CD4-positive, alpha-beta T cell treated with Interleukin-1 beta for 1 hour (primary cell): Measurements from ENCODE around the gene SNTG2.
"Not testable (repeated sequence)": the region's sequence is repeated elsewhere in the genome, so short reads cannot be mapped to it uniquely, and the experiment has no call there.

Source experiments
- DNase-seq, 2 donors: peaks; one replicate each; pipeline ENCODE4 v3.0.0-alpha.2; 2020 to 2022

SNTG2 gene

DNA sequence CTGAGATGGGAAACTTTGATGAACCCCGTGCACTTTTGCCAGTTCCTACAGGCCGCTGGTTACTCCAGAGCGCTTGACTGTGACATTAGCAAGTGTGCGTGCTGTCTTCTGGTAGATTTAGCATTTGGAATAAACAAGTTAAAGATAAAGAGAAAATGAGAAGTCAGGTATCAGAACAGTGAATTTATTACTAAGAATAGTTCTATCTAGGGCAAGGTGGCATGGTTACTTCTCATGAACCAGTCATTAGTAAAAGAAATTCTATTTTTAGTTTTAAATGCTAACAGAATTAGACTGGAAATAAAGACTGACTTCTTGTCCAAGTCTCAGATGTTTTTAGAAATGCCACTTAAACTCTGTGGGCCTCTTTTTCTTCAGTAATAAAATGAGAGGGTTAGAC is 258.6 kb downstream of the SNTG2 start:
- no peak for DNase-seq

DNA sequence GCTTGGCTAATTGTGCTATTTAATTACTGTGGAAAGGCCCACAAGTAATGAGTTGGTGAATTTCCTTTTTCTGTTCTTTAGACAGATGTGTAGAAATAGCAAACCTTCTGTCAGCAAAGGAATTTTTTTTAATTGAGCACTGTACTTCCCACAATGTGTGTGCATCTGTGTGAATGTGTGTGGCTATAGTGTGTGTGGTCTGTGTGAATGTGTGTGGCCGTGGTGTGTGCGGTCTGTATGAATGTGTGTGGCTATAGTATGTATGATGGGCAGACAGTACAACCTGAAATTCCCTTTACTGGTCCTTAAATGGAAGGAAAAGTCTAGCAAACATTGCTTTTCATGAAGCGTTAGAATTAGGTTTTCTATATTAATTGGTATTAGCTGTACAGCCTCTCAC is 259.1 kb downstream of the SNTG2 start:
- DNase-seq, result no peak

DNA sequence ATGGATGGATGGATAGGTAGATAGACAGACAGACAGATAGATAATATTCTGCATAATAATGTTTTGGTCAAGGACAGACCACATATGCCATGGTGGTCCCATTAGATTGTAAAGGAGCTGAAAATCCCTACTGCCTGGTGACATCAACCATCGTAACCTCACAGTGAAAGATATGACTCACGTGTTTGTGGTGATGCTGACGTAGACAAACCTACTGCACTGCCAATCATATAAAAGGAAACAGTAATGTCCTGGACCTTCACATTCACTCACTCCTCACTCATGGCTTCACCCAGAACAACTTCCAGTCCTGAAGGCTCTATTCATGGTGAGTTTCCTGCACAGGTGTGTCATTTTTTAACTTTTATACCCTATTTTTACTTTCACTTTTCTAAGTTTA is 259.7 kb downstream of the SNTG2 start:
- DNase-seq, result no peak

DNA sequence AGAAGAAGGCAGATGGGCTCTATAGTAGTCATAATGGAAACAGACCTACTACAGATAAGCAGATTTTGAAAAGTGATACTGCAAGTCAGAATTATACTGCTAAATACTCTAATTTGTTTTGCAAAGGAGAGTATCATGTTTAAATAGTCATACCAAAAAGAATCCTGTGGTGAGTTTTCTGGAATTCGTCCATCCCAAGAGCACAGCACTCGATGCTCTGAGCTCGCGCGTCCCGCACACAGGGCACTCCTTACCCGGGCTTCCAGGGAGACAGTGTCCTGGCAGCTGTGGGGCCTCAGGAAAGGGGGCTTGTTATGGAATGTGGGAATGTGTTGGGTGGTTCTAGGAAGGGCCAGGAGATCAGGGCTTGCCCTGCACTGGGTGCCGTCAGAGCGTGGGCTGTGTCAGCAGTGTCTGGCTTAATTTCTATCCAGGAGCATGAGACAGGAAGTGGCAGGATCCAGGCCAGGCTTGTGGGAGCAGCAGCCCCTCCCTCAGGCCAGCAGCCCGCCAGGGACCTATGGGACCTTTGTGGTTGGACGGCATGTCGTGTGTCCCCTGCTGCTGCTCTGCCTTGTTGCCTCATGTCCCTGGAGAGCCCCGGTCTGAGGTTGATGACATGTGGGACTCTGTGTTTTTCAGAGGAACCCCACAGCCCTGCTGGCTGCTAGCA is 269.4 kb downstream of the SNTG2 start:
- no peak for DNase-seq

DNA sequence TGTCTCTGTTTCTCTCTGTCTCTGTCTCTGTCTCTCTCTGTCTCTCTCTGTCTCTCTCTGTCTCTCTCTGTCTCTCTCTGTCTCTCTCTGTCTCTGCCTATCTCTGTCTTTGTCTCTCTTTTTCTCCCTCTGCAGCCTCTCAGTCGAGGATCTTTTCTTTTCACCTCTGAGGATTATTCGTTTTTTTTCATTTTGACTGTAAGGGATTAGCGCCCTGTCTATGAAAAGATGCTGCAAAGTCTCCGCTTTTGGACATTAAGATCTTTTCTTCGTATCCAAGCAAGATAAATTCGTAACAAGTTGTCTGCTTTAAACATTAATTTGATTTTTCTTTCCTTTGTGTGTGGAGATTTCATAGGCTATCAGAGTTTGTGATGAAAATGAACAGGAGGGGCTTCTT is 271.4 kb downstream of the SNTG2 start:
- DNase-seq, result no peak

DNA sequence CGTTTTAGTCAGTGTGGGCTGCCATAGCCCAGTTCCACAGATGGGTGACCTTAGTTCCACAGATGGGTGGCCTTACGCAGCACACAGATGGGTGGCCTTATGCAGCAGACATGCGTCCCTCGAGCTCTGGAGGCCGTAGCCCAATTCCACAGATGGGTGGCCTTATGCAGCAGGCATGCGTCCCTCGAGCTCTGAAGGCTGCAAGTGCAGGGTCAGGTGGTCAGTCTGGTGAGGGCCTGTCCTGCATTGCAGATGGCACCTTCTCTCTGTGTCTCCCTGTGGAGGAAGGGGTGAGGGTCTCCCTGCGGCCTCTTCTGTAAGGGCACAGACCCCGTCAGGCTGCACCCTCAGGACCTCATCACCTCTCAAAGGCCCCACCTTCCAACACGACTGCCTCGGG is 273.1 kb downstream of the SNTG2 start:
- DNase-seq, result no peak

DNA sequence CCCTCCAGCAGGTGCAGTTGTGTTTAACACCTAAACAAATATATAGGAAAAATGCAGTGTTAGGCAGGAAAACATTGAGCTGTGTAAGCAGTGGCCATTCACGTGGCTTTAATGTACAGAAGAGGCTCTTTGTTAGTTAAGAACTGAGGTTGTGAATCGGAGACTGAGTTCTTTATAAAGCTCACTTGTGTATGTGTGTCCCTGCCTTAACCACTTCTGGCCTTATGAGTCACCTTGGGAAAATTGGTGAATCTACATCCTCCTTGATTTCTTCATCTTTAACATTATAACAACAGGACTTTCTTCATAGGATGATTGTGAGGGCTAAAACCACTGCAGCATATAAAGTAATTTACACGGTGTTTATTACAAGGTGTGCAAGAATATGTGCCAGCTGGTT is 274.3 kb downstream of the SNTG2 start:
- no peak for DNase-seq

DNA sequence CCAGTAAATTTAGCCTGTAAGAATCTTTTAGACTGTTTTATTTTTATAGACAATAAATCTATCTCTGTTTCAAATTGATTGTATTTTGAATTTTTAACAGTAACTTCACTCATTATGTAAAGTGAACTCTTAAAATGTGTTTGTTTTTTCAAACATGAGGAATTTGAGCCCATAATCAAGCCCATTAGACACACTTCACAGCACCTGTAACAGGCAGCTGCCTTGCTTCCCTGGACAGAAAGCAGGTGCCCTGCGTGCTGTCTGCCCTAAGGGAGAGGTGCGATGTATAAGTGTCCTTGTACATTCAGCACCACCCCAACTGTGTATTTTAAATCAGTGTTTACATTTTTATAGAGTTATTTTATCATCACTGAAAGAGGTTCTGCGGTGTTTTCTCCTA is 276.1 kb downstream of the SNTG2 start:
- DNase-seq, result no peak

DNA sequence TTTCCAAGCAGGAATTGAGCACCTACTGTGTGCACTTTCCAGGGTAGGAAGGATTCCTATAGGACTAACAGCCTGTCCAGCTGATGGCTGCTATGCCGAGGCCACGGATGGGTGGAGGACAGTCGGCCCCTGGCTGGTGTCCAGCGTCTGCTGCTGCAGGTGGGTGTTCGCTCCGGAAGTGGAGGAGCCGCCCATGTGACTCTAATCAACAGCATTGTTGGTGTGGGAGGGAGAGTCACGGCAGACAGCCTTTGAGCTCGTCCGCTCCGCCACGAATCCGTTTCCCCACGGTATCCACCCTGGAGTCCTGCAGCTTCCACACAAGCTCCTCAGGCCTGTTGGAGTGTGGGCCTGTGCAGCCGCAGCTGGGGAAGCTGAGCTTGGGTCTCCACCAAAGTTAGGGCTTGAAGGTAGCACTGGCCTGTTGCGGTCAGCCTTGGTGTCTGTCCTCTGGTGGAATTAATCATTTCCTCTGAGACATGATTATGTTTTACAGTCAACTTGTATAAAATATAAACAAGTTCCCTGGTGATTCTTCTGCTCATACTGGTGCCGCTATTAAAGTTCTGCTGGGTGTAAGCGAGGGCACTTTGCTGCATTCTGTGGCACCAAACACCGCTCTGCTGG is 276.7 kb downstream of the SNTG2 start:
- no peak for DNase-seq

DNA sequence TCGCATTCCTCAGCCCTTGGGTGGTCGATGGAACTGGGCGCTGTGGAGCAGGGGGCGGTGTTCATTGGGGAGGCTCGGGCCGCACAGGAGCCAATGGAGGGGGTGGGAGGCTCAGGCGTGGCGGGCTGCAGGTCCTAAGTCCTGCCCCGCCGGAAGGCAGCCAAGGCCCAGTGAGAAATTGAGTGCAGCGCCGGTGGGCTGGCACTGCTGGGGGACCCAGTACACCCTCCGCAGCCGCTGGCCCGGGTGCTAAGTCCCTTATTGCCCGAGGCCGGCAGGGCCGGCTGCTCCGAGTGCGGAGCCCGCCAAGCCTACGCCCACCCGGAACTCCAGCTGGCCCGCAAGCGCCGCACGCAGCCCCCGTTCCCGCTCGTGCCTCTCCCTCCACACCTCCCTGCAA is 278.9 kb downstream of the SNTG2 start:
- not testable (repeated sequence) for DNase-seq

DNA sequence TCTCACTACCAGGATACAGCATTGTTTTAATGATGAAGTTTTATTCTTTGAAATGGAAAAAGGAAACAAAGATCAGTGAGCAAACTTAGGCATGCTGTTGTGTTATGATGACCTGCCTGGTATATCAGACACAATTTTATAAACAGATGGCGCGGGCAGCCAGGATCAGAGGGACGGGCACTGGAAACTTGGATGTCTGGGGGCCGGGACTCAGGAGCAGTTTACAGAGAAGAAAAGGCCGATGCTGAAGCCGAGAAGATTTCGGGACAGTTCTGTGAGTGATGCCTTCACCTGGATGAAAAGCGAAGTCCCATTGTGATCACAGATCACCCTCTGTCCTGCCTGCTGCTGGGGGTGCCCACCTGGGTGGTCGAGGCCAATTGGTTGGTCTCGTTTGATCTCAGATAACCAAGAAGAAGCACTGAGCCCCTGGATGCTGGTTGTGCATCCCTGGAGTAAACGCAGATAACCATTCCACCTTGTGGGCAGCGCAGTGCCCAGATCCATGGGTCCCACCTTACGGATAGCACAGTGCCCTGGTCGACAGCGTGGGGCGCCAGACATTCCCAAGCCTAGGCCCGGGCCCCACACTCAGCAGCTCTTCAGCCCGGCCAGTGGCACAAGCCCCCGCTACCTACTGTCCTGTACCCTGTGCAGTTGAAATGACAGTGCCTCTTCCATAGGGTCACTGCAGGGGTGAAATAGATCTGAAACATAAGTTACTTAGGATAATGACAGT is 279.7 kb downstream of the SNTG2 start:
- DNase-seq, result no peak

DNA sequence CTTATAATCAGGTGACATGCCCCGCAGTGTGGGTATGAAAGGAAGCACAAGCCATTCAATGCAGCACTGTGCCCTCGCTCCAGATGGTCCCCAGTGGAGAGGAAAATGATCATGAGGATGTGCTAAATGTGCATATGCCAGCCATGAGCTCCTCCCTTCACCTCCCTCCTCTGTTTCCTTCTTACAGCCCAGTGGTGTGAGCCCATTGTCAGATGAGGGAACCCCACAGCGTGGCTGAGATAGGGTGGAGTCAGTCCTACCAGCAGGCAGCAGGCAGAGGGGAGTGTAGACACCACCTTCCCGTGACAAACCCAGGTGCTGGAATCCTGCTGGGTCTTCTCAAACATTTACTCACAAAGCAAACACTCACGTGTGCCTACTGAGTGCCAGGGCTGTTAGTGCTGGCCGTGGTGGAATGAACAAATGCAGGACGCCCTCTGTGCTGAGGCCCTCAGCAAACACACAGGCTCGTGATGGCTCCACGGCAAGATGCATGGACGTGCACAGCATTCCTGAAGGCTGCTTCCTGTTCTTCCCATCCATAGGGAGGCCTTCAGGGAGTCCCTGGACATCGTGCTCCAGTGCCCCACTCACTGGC is 280.9 kb downstream of the SNTG2 start:
- DNase-seq, result no peak

DNA sequence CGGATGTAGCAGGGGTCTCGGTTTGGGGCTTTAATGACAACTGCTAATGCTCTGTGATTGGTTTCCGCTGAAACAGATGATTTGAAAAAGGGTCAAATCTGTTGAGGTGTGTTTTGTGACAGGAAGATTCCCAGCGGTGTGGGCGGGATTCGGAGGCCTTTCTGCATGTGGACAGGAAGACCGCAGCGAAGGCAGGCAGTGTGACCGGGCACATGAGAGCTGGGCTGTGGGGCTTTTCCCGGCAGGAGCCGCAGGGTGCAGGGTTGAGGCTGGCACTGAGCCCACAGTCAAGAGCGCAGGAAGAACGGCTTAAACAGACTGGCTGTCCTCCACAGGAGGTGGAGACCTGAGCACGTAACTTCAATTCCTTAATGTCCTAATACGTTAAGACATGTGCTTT is 282.6 kb downstream of the SNTG2 start:
- no peak for DNase-seq

DNA sequence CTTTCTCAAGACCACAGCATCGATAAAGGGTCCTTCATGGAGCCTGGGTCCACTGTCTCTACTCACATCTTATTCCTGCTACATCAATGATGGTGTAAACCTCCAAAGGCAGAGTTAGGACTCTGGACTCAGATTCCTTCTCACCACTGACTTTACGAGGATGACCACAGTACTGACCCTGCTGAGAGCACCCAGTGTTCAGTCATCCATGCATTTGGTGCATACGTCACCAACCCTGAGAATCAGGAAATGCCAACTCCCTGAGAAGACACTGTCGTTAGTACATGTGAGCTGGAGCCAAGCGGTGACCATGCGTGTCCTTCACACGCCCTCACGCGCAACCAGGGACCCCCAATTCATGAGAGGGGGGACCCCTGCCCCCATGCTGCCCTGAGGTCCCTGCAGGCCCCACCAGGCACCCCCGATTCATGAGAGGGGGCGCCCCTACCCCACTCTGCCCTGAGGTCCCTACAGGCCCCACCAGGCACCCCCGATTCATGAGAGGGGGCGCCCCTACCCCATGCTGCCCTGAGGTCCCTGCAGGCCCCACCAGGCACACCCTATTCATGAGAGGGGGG is 284.2 kb downstream of the SNTG2 start:
- DNase-seq, result no peak

DNA sequence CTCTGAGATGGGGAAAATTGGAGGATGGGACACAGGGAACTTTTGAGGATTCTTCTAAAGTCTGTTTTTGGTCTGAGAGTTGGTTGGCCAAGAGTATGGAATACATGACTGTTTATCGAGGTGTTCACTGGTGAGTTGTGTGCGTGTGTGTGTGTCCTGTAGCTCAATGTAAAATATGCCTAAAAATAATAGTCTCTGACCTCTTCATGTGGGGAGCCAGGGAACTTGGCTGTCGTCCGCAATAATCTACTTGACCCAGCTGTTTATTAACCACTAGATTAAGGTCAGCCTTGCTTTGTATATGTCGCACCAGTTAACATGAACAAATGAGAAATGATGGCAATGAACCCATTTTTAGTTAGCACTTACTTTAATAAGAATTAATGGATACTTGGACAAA is 285.2 kb downstream of the SNTG2 start:
- no peak for DNase-seq

DNA sequence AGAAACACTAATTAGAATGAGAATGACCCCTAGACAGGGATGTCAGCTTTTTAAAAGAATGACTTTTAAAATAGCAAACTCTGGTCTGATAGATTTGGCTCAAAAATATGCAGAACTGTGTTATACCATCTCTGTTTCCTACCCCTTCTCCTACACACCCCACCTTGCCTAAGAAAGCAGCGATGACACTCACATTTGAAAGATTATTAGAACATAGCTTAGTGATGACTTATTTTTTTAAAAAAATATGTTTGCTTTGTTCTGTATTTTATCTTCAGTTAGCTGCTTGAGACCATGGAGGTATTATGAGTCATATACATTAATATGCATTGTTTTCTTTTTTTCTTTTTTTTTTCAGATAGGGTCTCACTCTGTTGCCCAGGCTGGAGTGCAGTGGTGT is 286.0 kb downstream of the SNTG2 start:
- DNase-seq, result no peak

DNA sequence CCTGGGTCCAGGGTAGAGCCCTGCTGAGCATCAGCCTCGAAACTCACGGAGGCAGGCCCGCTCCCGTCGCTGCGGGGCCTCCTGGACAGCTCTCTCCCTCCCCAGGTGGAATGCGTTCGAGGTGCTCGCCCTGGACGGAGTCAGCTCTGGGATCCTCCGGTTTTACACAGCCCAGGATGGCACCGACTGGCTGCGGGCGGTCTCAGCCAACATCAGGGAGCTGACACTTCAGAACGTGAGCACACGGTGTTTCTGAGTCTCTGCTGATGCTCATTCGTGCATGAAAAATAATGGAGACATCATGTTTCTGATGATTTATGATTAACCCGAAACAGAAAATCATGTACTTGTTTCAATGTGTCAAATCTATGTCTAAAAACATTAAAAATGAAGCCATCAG is 287.1 kb downstream of the SNTG2 start:
- DNase-seq, result no peak

DNA sequence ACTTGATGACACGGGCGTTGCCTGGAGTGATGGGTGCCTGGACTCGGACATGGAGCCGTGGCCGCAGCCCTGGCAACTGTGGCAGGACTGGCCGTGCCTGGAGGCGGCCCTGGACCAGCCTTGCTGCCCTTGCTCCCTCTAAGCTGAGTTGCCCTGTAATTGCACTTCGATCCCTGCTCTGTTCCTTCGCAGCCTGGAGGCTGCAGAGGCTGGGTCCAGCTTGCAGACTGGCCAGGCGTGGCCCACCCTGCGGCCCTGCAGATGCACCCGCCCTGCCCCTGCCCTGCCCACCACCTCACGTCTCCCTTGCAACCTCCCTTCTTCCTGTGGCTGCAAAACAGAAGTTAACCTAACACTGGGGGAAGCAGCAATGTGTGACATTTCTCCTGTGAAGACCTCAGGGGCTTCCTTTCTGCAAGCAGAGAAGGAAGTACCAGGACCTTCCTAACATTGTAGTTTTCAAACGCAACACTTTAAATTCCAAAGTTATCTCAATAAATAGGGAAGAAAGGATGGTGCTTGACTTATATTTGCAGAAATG is 288.0 kb downstream of the SNTG2 start:
- no peak for DNase-seq

DNA sequence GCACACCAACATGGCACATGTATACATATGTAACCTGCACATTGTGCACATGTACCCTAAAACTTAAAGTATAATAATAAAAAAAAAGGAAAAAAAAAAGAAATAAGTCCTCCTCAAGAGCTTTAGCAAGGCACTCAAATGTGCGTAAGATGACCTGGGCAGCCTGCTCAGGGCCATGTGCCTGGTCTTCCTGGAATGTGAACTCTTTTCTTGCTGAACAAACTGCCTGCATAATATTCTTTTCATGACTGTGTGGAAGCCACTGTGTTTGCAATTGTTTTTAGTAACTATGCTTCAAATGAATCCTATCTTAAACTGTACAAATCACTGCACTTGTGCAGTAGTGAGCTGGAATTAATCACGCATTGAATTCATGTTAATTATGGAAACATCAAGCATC is 294.5 kb downstream of the SNTG2 start:
- DNase-seq, result no peak

DNA sequence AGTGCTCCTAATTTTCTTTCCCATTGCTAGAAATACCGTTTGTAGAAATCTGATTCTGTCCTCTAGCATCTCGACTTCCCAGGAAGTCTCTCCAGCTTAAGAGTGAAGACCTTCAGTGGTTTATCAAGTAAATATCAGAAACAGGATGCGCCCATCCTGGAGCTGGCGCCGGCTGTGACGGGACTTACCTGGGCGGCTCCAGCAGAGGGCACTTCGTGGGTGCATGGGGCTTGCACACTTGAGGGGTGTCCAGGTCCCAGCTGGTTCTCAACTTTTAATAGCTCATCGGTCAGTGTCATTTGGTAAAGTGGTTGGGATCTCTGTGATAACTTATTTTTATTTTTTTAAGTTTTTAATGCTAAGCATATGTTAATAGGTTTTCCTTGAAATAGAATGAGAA is 295.6 kb downstream of the SNTG2 start:
- DNase-seq, result no peak

DNA sequence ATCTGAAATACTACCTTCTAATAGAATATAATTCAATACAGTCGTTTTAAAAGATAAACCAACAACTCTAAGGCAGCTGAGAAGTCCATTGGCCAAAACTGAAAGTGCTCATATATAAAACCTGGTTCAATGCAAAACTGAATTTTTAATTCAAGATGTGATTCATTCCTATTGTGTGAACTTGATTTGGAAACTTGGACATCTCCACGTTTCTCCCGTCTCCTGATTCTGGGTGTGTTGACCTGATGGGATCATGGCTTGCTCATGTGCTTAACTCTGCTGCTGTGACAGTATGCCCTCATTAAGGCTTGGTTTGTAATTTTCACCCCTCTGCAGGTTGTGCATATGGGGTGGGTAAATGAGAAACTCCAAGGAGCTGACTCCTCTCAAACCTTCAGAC is 296.3 kb downstream of the SNTG2 start:
- no peak for DNase-seq

DNA sequence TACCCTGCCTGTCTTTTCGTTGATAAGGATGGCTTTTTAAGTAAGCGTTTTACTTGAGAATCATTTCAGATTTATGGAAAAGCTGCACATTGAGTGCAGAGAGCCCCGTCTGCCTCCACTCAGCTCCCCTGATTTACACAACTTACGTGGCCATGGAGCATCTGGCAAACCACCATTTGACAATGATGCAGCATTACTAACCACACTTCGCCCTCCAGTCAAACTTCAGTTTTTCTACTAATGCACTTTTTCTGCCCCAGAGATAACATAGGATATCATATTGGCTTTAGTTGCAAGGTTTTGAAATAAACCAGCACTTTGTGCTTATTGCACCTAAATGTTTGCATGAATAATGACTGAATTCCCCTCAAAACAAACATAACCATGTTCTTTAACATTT is 297.5 kb downstream of the SNTG2 start:
- DNase-seq, result no peak

DNA sequence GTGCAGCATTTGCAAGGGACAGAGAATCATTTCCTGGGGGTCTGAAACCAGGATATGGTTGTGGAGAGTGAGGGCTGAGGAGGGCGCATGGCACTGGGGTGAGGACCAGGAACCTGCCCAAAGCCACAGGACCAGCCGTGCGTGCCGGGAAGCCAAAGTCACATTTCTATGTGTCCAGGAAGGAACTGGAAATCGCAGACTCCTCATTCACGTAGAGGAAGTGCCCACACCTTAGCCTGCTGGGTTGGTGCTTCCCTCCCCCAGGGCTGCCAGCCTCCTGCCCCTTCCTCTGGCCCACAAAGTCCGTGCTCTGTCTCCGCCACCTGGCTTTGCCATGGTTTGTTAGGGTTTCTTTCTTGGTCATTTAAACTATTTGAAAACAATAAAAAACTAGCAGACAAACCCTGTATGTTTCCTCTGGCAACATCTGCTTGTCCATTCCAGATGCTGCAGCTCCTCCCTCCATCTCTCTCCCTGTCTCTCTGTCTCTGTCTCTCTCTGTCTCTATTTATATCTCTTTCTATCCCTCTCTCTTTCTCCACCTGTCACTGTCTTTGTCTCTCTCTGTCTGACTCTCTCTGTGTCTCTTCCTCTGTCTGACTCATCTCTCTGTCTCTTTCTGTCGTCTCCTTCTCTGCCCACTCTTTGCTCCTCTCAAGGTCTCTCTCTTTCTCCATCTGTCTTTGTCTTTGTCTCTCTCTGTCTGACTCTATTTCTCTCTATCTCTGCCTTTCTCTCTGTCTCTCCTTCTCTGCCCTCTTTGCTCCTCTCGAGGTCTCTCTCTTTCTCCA is 299.4 kb downstream of the SNTG2 start:
- DNase-seq, result no peak
